GM18867 (cell line): ENCODE data around the gene ITPR2.
A peak's percentile ranks its signal among the peaks of the same experiment; 100 is the strongest.

Experiments used
- ATAC-seq: cut with Tn5 transposase; IDR thresholded peaks from one replicate; pipeline ENCODE4 v1.9.1; 2021; ENCODE audit warnings: mild to moderate bottlenecking, moderate library complexity; ENCODE audit not compliant: unreplicated experiment

Gene ITPR2

DNA sequence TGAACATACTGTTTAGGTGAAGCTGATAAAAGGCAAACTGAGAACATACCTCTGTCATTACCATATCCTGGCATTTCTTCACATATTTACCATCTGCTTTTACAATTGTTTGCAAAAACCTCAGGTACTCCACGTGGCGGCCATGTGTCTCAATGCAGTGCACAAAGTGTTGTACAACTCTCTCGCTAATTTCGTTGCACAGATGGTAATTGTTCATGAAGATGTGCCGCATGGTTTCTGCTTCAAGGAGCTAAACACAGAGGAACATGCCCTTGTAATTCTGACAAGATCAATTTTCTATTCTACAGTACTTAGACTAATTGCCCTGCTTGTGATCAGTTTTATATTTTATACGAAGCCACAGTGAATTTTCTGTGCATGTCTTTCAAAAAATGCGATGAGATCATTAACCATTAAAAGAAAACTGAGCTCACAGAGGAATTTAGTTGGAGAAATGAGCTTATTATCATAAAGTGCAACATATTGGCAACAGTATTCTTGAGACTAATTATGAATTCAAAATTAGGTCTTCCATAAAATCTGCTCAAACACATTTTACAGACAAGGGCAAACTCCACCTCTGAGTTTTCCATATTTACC, 233.8 kb downstream of the ITPR2 start:
- no peak for ATAC-seq

DNA sequence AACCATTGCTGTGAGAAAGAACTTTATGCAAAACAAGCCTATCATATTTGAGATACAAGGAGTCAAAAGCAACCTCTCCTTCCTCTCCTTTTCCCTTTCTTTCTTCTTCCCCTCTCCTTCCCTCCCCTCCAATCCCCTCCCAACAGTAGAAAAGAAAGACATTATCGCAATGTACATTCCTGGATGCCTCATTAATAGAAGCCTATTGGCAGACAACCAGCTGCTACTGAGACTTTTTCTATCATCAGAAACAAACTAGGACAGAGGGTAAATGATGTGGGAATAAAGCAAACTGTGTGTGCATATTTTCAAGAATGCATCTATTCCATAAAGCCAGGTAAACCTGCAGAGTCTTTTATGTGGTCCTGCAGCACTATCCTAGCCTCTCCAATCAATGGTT, 237.2 kb downstream of the ITPR2 start:
- ATAC-seq = no peak

DNA sequence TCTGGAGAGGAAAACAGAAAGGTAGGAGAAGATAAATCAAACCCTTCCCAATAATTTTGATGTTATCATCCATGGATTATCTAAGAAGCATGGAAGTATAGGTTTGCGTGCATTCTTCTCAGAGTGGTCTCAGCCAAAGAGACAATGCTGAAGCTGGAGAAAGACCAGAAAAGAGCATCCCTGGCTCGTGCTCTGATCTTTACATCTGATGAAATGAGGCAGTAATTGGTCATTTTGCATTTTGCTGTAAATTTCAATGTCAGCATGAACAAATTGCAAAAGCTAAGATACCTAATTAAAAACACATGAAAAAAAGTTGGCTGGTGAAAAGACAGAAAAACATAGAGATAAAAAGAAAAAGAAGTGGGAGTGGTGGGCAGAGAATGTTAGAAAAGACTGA, 252.4 kb downstream of the ITPR2 start:
- ATAC-seq = no peak

DNA sequence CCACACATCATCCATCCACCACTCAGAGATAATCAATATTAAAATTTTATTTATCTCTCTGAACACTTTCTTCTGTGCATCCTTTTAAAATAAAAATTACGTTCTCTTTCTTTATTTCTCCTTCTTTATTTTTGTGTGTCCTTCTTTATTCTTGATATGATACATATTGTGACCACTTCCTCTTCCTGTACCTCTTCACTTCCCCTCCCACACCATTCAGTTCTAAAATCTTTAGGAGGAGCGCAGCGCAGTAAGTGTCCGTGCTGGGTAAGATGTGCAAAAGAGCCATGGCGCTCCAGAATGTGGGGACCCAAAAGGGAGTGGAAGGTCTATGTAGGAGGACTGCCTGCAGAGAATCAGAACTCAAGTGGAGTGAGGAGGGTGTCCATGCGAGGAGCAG, 256.7 kb downstream of the ITPR2 start:
- ATAC-seq = no peak

DNA sequence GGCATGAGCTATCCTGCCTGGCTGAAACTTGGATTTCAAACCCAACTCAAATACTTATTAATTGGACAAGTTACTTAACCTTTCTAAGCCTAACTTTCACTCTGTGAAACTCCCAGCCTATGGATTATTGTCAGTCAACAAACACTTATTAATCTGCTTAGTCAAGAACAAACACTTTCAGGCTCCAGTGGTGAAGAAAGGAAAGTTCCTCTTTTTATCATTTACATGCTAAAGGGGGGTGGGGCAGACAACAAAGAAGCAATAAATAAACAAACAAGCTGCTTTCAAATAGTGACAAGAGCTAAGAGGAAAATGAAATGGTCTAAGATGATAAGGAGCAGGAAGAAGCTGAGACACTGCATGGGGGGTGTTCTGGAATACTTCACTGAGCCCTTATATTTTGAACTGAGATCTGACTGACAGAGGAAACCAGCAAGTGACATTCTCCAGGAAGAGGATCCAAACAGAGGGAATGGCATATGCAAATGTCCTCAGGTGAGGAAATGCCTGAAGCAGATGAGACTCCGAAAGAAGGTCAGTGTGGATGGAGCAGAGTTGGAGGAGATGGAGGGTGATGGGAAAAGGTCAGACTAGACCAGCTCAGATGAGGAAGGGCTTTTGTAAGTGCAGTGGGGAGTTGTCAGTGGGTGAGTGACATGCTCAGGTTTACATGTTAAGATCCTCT, 259.6 kb downstream of the ITPR2 start:
- no peak for ATAC-seq

DNA sequence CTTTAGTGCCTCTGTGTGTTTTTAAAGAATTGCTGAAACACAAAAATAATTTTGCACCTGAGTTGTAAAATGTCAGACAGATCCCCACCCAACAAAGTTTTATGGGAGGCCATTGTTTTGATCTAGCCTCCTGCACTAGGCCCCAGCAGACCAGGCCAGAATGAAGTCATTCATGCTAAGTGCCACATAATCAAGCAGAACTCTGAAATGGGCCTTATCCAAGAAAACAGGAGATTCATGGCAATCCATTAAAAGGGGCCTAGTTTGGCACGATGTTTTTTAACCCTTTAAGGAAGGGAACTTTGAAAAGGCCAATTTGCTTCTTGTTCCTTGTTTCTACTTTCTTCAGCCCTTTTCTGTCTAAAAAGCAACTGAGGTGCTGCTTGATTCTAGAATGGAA, 260.9 kb downstream of the ITPR2 start:
- no peak for ATAC-seq

DNA sequence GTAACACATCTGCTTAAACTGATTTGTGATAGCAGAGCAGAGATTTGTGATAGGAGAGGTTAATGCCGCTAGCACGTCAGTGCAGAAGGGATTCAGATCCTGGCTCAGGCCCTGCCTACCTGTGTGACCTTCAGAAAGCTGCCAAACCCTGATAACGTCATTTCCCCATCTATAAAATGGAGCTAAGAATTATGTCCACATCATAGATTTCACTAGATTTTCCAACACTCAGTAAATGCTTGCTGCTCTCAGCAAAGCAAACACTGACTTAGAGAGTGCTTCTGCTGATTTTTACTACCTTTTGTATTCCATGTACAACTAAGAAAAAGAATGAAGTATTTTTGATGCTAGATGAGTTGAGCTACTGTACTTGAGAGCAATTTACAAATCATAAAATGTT, 261.4 kb downstream of the ITPR2 start:
- ATAC-seq = no peak

DNA sequence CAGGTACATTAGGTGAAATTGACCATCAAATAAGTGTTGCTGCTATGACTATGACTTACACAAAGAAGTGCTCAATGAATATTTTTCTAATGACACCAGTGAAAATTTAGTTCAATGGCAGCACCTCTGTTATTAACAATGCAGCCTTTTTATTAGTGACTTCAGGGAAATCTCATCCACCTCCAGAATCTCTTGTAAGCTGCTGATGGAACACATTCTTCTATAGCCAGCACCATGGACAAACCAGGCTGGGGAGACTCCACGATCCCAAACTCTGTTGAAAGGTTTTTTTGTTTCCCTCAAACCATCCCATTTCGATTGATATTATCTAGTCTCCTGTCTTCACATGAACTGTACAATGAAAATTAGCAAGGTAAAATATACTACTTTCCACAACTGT, 265.9 kb downstream of the ITPR2 start:
- ATAC-seq = no peak

DNA sequence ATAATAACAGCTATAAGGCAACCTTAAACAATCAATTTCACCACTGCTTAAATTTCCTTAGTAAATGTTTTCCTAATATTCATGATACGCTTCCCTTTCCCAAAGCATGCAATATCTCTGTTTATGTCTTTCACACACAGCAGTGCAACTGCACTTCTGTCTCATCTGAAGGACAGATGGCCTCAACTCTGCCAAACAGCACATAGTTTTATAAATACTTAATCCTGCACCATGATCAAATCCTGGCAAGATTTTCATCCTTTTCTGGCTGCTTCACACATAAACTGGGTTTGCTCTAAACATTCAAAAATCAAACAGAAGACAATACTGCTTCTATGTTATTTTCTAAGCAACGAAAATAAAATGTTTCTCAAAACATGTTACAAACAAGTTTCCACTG, 266.3 kb downstream of the ITPR2 start:
- ATAC-seq = no peak

DNA sequence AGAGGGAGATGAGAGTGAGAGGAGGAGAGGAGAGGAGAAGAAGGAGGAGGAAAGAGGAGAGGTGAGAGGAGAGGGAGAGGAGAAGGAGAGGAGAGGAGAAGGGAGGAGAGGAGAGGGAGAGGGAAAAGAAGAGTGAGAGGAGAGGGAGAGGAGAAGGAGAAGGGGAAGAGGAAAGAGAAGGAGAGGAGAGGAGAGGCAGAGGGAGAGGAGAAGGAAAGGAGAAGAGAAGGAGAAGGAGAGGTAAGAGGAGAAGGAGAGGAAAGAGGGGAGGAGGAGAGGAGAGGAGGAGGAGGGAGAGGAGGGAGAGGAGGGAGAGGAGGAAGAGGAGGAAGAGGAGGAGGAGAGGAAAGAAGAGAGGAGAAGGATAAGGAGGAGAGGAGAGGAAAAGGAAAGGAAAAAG, 266.8 kb downstream of the ITPR2 start:
- ATAC-seq = no peak

DNA sequence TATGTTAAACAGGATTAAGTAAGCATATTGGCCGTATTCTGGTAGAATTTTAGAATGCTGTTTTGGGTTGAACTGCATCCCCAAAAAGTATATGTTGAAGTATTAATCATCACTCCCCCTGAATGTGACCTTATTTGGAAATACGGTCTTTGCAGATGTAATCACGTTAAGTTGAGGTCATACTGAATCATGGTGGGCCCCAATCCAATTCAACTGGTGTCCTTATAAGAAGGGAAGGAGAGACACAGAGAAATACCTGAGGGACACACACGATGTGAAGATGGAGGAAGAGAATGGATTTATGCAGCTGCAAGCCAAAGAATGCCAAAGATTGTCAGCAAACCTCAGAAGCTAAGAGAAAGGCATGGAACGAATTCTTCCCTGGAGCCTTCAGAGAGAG, 268.6 kb downstream of the ITPR2 start:
- no peak for ATAC-seq

DNA sequence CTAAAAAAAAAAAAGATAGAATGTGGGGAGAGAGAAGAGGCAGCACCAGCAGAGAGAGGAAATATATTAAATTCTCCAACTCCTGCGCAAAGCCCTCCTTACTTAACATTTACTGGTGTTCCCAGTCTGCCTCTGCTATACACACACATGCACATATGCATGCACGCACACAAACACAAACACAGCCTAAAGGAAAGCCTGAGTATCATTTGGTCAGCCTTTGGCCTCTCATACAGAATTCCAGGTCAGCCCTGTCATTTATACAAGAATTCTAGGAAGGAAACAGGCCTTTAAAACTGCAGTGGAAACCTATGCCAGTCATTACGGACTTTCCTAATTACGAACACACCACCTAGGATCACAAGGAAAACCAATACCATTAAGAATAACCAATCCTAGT, 269.4 kb downstream of the ITPR2 start:
- no peak for ATAC-seq

DNA sequence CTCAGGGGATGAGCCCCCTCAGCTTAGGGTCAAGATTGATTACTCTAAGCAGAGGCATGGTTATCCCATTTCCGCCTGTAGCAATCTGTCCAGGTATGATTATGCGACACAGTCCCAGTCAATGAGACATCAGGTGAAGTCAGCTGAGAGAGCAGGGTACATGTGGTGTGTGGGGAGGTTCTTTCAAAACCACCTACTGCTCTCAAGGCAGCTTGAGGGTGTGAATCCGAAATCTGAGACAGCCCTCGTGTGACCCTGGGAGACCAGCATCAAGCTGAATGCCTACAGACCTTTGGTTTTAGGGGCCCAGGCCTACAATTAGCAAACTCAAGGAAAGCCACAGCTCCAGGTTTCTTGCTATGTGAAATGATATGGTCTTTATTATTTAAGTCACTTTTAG, 275.7 kb downstream of the ITPR2 start:
- no peak for ATAC-seq

DNA sequence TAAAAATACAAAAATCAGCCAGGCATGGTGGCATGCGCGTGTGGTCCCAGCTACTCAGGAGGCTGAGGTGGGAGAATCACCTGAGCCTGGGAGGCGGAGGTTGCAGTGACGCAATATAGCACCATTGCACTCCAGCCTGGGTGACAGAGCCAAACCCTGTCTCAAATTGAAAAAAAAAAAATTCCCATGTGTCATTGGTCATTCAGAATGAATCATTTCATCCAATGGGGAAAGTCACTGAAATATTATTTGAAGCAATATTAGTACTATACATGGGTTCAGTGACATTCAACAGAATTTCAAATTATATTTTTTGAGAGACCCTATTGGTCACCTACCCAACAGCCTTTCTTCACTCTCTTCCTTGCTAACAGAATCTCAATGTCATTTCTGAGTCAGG, 276.1 kb downstream of the ITPR2 start:
- ATAC-seq = no peak

DNA sequence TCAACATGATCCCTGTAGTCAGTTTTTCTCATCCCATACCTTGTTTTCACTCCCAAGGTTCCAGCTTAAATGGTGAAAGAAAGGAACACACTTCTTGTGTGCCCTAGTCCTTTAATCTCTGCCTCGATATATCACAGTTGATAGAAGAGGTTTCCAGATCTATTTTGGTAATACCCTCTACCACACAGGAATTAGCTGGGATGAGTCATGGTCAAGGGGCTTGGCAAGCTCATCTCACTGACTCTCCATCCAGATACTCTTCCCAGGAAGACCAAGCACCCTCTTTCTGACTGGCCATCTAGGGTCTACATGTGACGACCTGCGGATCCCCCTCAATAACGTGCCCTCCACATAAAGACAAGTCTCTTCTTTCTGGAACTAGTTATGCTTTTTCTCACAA, 277.9 kb downstream of the ITPR2 start:
- ATAC-seq = no peak

DNA sequence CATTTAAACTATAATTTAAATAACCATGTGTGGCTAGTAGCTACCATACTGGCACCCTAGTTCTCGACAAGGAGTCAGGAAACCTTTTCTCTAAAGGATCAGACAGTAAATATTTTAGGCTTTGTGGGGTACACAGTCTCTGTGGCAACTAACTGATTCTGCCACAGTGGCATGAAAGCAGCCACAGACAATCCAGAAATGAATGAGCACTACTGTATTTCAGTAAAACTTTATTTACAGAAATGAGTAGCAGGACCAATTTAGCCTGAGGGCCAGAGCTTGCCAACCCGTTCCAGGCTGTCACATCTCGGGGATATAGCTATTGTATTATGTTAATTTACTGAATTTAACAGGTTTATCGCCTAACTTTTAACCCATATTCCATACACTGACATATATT, 278.7 kb downstream of the ITPR2 start:
- peak; percentile 51 for ATAC-seq

DNA sequence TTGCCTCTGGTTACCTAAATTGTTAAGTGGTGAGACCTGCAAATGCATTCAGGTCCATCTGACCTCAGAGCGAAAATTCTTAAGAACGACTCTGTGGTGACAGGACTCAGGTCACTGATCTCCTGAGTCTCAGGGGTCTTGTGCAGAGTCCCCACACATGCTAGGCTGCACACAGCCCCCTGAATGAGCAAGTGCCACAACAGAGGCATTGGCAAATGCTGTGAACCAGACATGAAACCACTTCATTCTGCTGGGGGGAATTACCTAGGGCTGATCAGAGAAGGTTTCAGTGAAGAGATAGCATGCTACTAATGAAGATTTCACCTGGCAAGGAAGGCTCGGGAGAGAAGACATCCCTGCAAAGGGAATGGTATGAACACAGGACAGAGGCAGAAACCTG, 281.6 kb downstream of the ITPR2 start:
- ATAC-seq = no peak

DNA sequence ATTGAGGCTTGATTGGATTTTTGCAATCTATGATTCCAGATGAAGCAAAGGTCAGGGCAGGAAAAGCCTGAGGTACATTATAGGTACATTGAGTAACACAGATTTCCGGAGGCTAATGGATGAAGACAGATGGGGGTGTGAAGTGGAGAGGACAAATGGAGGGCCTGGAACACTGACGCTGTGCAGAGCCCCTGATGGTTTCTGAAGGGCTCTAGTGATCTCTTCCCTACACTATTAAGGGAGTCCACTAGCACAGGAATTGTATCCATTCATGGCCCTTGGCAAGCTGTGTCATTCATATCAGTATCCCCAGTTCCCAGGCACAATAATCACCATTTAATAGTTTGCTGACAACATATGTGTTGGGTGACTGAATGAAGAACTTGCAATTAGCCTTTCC, 284.8 kb downstream of the ITPR2 start:
- no peak for ATAC-seq

DNA sequence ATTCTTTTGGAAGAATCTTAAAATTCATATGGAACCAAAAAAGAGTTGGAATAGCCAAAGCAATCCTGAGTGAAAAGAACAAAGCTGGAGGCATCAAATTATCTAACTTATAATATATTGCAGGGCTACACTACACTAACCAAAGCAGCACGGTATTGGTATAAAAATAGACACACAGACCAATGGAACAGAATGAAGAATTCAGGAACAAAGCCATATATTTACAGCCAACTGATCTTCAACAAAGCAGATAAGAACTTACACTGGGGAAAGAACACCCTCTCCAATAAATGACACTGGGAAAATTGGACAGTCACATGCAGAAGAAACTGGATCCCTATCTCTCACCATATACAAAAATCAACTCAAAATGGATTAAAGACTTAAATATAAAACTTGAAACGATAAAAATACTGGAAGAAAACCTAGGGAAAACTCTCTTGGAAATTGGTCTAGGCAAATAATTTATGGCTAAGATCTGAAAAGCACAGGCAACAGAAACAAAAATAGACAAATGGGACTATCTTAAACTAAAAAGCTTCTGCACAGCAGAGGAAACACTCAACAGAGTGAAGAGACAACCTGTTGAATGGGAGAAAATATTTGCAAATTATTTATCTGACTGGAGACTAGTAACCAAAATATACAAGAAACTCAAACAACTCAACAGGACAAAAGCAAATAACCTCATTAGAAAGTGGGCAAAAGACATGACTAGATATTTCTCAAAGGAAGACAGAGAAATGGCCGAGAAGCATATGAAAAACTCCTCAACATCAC, 286.3 kb downstream of the ITPR2 start:
- no peak for ATAC-seq

DNA sequence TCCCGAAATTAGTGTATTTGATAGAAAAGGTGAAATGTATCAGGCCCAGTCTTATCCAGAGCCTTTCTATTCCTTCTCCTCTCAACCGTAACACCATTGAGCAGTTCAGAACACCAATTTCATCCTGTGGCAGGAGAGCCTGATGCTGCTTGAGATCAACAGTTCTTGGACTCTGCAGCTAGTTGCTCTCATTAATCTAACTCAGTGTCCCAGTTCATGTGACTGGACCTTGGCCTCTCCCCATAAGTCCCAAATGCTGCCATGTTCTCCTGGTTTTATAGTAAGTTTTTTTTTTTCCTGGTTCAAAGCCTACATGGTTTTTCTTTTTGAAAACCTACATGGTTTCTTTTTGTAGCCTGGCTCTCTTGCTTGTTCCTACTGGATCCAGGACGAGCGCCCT, 293.9 kb downstream of the ITPR2 start:
- ATAC-seq = no peak

DNA sequence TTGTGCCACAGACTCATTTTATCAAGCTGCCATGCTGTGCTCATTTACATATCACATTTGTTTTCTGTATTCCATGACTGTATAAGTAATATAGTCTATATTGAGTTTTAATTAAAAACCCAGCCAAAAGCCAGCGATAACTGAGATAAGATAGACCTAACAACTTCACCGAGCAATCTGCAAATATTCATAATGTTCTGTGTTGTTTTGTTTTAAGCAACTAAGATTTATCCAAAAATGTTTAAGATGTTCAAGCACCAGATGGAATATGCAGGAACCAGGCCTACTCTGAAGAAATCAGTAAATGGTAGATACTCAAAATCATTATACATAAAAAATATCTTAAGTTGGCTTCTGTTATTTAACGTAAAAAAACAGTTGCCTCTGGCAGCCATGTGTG, 295.3 kb downstream of the ITPR2 start:
- ATAC-seq = no peak

DNA sequence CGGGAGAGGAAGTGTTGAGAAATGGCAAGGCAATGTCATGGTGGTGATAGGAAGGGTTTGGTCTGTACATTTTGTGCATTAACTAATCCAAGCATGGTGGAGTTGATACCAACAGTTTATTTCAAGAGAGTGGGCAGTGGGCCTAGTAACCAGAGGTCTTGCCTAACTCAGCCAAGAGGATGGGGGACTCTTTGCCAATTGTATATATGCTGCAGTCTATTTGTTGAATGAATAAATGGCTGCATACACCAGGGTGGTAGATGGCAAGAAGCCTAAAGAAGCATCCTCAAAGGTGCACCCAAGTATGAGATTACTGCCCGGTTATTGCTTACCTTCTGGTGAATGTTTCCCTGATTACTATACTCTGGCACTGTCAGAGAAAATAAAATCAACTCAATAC, 295.9 kb downstream of the ITPR2 start:
- no peak for ATAC-seq
